Trophoblast cell (in vitro differentiated cells and primary cell): ENCODE measurements around the gene VASH1.
"Not testable (repeated sequence)": the region's sequence is repeated elsewhere in the genome, so short reads cannot be mapped to it uniquely, and the experiment has no call there.

Source experiments
- DNase-seq, 2 donors: peaks; one replicate each; pipeline ENCODE4 v3.0.0-alpha.2; 2016
- H2AFZ ChIP-seq: 2 replicates; pipeline ENCODE4 v1.6.1; 2013; ENCODE audit warnings: low read length, moderate library complexity, mild to moderate bottlenecking; ENCODE audit not compliant: insufficient read depth, poor library complexity
- H2AK5ac ChIP-seq: 2 replicates; pipeline ENCODE4 v1.6.1; 2013; ENCODE audit warnings: mild to moderate bottlenecking, low read length
- H2BK120ac ChIP-seq: 2 replicates; pipeline ENCODE4 v1.6.1; 2013; ENCODE audit warnings: low read length, mild to moderate bottlenecking, moderate library complexity; ENCODE audit not compliant: insufficient read depth, poor library complexity
- H2BK12ac ChIP-seq: 2 replicates; pipeline ENCODE4 v1.6.1; 2013; ENCODE audit warnings: mild to moderate bottlenecking, low read length, moderate library complexity
- H2BK5ac ChIP-seq: 2 replicates; pipeline ENCODE4 v1.6.1; 2013; ENCODE audit warnings: low read length, low read depth, moderate library complexity, mild to moderate bottlenecking; ENCODE audit not compliant: poor library complexity
- H3K14ac ChIP-seq: 2 replicates; pipeline ENCODE4 v1.6.1; 2013; ENCODE audit warnings: mild to moderate bottlenecking, low read length
- H3K18ac ChIP-seq: 2 replicates; pipeline ENCODE4 v1.6.1; 2013; ENCODE audit warnings: mild to moderate bottlenecking, low read length
- H3K23ac ChIP-seq: 2 replicates; pipeline ENCODE4 v1.6.1; 2013; ENCODE audit warnings: low read length
- H3K27ac ChIP-seq: 2 replicates; pipeline ENCODE4 v1.5.1; 2013; ENCODE audit warnings: low read depth, mild to moderate bottlenecking, inconsistent platforms, low read length, moderate library complexity
- H3K27me3 ChIP-seq: 2 replicates; pipeline ENCODE4 v1.6.1; 2013; ENCODE audit warnings: inconsistent platforms, mild to moderate bottlenecking, low read length, moderate library complexity; ENCODE audit not compliant: insufficient read depth
- H3K36me3 ChIP-seq, 2 experiments: 1 replicate in 1 of 2; 2 replicates in 1 of 2; pipeline ENCODE4 v1.6.1; 2013; ENCODE audit warnings: low read length in 2 of 2, mild to moderate bottlenecking in 2 of 2, moderate library complexity in 1 of 2; ENCODE audit not compliant: insufficient read depth in 2 of 2, control insufficient read depth in 1 of 2
- H3K4ac ChIP-seq: 2 replicates; pipeline ENCODE4 v1.6.1; 2013; ENCODE audit warnings: low read depth, mild to moderate bottlenecking, low read length, moderate library complexity
- H3K4me1 ChIP-seq, 2 experiments: 1 replicate in 1 of 2; 2 replicates in 1 of 2; pipeline ENCODE4 v1.6.1; 2013; ENCODE audit warnings: low read length in 2 of 2, mild to moderate bottlenecking in 2 of 2, moderate library complexity in 1 of 2; ENCODE audit not compliant: insufficient read depth in 2 of 2, control insufficient read depth in 1 of 2
- H3K4me2 ChIP-seq: 2 replicates; pipeline ENCODE4 v1.6.1; 2013; ENCODE audit warnings: inconsistent platforms, mild to moderate bottlenecking, low read length, moderate library complexity
- H3K4me3 ChIP-seq: 2 replicates; pipeline ENCODE4 v1.5.1; 2013; ENCODE audit warnings: mild to moderate bottlenecking, low read depth, low read length, inconsistent platforms
- H3K79me1 ChIP-seq: one replicate; pipeline ENCODE4 v1.6.1; 2013; ENCODE audit warnings: low read length
- H3K79me2 ChIP-seq: 2 replicates; pipeline ENCODE4 v1.6.1; 2013; ENCODE audit warnings: low read length, mild to moderate bottlenecking; ENCODE audit not compliant: control insufficient read depth, insufficient read depth, poor library complexity
- H3K9ac ChIP-seq: 2 replicates; pipeline ENCODE4 v1.6.1; 2013; ENCODE audit warnings: mild to moderate bottlenecking, low read length
- H3K9me3 ChIP-seq: 2 replicates; pipeline ENCODE4 v1.6.1; 2013; ENCODE audit warnings: low read depth, mild to moderate bottlenecking, control low read depth, inconsistent platforms, low read length; ENCODE audit not compliant: insufficient read depth
- H4K12ac ChIP-seq: 2 replicates; pipeline ENCODE4 v1.6.1; 2013; ENCODE audit warnings: low read depth, mild to moderate bottlenecking, low read length, moderate library complexity
- H4K8ac ChIP-seq: 2 replicates; pipeline ENCODE4 v1.6.1; 2013; ENCODE audit warnings: low read depth, mild to moderate bottlenecking, low read length, moderate library complexity
- H4K91ac ChIP-seq: one replicate; pipeline ENCODE4 v1.6.1; 2013; ENCODE audit warnings: low read depth, mild to moderate bottlenecking, low read length, moderate library complexity
- WGBS: extraction: QIAGEN DNeasy Blood & Tissue Kit; methylation state at CpG from one replicate; pipeline ENCODE4 v1.1.7; 2013; ENCODE audit warnings: missing lambda C conversion rate; ENCODE audit not compliant: insufficient read length, insufficient coverage; ENCODE audit errors: extremely low coverage; 5-methylcytosine and 5-hydroxymethylcytosine counted together

The VASH1 gene

DNA sequence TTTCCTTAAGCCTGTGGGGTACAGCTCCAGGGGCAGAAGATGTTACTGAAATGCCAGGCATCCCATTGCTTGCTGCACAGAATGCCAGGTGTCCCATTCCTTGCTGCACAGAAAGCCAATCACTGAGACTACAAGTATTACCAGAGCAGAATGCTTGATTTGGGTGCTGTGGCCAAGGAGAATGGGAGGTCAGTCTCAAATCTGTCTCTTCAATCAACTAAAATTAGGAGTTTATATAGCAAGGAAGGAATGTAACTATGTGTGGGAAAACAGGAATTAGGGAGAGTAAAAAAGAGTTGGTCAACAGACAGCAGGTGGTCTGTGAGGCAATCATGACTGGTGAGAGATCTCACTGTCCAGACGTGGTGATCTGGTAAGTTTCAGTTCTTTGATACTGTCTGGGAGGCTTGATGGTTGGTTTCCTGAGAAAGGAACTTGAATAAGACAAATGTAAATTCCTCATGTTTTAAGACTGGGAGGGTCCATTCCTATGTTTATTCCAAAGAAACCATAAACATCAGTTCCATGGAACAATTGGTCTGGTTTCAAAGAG, 31.2 kb upstream of the VASH1 start:
- H4K91ac ChIP-seq = no peak overlapping the region
- no peak overlapping the region for H2AFZ ChIP-seq
- no peaks in the 10 kb centered on the region for H3K79me2 ChIP-seq
- no peaks in the 10 kb centered on the region for H3K36me3 ChIP-seq
- no peak overlapping the region for H3K9ac ChIP-seq
- no peaks in the 10 kb centered on the region for H3K27me3 ChIP-seq
- H3K27ac ChIP-seq = no peak overlapping the region
- no peak overlapping the region for H2BK12ac ChIP-seq
- no peak overlapping the region for H2BK5ac ChIP-seq
- no peaks in the 10 kb centered on the region for H3K79me1 ChIP-seq
- no peak overlapping the region for H3K4ac ChIP-seq
- H4K8ac ChIP-seq = no peak overlapping the region
- H2BK120ac ChIP-seq = no peak overlapping the region
- H3K18ac ChIP-seq = no peak overlapping the region
- no peak overlapping the region for H3K14ac ChIP-seq
- no peak for DNase-seq
- H3K4me1 ChIP-seq = no peaks in the 10 kb centered on the region
- WGBS = no CpG with 5 or more reads among the region's 1 CpG
- no peak overlapping the region for H3K4me3 ChIP-seq
- no peak overlapping the region for H2AK5ac ChIP-seq
- no peak overlapping the region for H4K12ac ChIP-seq
- H3K9me3 ChIP-seq = no peaks in the 10 kb centered on the region
- no peak overlapping the region for H3K23ac ChIP-seq
- H3K4me2 ChIP-seq = no peak overlapping the region

DNA sequence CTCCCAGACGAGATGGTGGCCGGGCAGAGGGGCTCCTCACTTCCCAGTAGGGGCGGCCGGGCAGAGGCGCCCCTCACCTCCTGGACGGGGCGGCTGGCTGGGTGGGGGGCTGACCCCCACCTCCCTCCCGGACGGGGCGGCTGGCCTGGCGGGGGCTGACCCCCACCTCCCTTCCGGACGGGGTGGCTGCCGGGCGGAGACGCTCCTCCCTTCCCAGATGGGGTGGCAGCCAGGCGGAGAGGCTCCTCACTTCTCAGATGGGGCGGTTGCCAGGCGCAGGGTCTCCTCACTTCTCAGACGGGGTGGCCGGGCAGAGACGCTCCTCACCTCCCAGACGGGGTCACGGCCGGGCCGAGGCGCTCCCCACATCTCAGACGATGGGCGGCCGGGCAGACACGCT, 26.8 kb upstream of the VASH1 start:
- H3K79me1 ChIP-seq, H3K27ac ChIP-seq, H3K23ac ChIP-seq, H2AFZ ChIP-seq, H3K4me3 ChIP-seq, H3K9ac ChIP-seq, H3K14ac ChIP-seq, H3K36me3 ChIP-seq, H4K12ac ChIP-seq, H4K91ac ChIP-seq, H2BK120ac ChIP-seq, DNase-seq, H2BK5ac ChIP-seq, H2AK5ac ChIP-seq, H3K27me3 ChIP-seq, H2BK12ac ChIP-seq, H3K4me2 ChIP-seq, H3K18ac ChIP-seq, H3K9me3 ChIP-seq, H4K8ac ChIP-seq, H3K79me2 ChIP-seq, H3K4ac ChIP-seq, H3K4me1 ChIP-seq: not testable (repeated sequence)
- WGBS = no CpG with 5 or more reads among the region's 31 CpGs

DNA sequence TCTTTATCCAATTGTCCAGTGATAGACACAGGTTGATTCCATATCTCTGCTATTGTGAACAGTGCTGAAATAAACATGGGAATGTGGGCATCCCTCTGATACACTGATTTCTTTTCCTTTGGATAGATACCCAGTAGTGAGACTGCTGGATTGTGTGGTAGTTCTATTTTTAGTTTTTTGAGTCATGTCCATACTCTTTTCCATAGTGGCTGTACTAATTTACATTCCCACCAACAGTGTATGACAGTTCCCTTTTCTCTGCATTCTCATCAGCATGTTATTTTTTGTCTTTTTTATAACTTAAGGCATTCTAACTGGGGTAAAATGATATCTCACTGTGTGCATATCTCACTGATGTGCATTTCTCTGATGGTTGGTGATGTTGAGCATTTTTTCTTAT, 24.8 kb upstream of the VASH1 start:
- no peak for DNase-seq
- no peak overlapping the region for H3K4me2 ChIP-seq
- no peak overlapping the region for H3K27ac ChIP-seq
- no peak overlapping the region for H4K8ac ChIP-seq
- H3K4ac ChIP-seq = no peak overlapping the region
- no peaks in the 10 kb centered on the region for H3K36me3 ChIP-seq
- H3K9me3 ChIP-seq = no peaks in the 10 kb centered on the region
- H3K23ac ChIP-seq = no peak overlapping the region
- no peak overlapping the region for H2BK12ac ChIP-seq
- H3K79me1 ChIP-seq = no peaks in the 10 kb centered on the region
- no peak overlapping the region for H2AK5ac ChIP-seq
- H4K91ac ChIP-seq = no peak overlapping the region
- no peaks in the 10 kb centered on the region for H3K27me3 ChIP-seq
- H4K12ac ChIP-seq = no peak overlapping the region
- H2BK5ac ChIP-seq = no peak overlapping the region
- no peak overlapping the region for H3K9ac ChIP-seq
- no peak overlapping the region for H3K4me3 ChIP-seq
- H3K18ac ChIP-seq = no peak overlapping the region
- H3K79me2 ChIP-seq = no peaks in the 10 kb centered on the region
- no peak overlapping the region for H3K14ac ChIP-seq
- no peak overlapping the region for H2AFZ ChIP-seq
- H2BK120ac ChIP-seq = no peak overlapping the region
- H3K4me1 ChIP-seq = no peaks in the 10 kb centered on the region

DNA sequence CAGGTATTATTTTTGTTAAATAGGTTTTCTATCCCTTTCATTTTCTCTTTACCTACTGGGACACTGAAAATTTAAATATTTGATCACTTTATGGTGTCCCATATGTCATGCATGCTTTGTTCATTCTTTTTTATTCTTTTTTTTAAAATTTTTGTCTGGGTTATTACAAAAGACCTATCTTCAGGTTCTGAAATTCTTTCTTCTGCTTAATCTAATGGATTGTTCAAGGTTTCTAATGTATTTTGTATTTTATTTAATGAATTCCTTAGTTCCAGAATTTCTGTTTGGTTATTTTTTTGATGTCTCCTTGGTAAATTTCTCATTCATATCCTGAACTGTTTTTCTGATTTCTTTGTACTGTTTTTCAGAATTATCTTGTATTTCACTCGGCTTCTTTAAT, 20.2 kb upstream of the VASH1 start:
- H3K27ac ChIP-seq = no peak overlapping the region
- no peak for DNase-seq
- H2BK120ac ChIP-seq = no peak overlapping the region
- H2AFZ ChIP-seq = no peak overlapping the region
- no peak overlapping the region for H2BK5ac ChIP-seq
- no peak overlapping the region for H3K9ac ChIP-seq
- no peak overlapping the region for H2BK12ac ChIP-seq
- no peak overlapping the region for H3K23ac ChIP-seq
- no peaks in the 10 kb centered on the region for H3K79me1 ChIP-seq
- H3K9me3 ChIP-seq = peaks cover 4% of the 10 kb centered on the region
- H3K36me3 ChIP-seq = no peaks in the 10 kb centered on the region
- no peak overlapping the region for H3K14ac ChIP-seq
- H3K4me1 ChIP-seq = no peaks in the 10 kb centered on the region
- no peak overlapping the region for H4K91ac ChIP-seq
- H3K18ac ChIP-seq = no peak overlapping the region
- H3K4me3 ChIP-seq = no peak overlapping the region
- no peak overlapping the region for H3K4me2 ChIP-seq
- H3K4ac ChIP-seq = no peak overlapping the region
- H4K12ac ChIP-seq = no peak overlapping the region
- H4K8ac ChIP-seq = no peak overlapping the region
- H3K27me3 ChIP-seq = no peaks in the 10 kb centered on the region
- H2AK5ac ChIP-seq = no peak overlapping the region
- no CpG with 5 or more reads among the region's 1 CpG for WGBS
- H3K79me2 ChIP-seq = no peaks in the 10 kb centered on the region
